Activated T-helper 1 cell treated with Interleukin-2 at 50 U/mL for 16 hours (primary cell): ENCODE results near the gene THUMPD3.

Source experiments
- DNase-seq: peaks from one replicate; pipeline ENCODE4 v3.0.0-alpha.2; 2020; ENCODE audit warnings: low read depth

The THUMPD3 gene

DNA sequence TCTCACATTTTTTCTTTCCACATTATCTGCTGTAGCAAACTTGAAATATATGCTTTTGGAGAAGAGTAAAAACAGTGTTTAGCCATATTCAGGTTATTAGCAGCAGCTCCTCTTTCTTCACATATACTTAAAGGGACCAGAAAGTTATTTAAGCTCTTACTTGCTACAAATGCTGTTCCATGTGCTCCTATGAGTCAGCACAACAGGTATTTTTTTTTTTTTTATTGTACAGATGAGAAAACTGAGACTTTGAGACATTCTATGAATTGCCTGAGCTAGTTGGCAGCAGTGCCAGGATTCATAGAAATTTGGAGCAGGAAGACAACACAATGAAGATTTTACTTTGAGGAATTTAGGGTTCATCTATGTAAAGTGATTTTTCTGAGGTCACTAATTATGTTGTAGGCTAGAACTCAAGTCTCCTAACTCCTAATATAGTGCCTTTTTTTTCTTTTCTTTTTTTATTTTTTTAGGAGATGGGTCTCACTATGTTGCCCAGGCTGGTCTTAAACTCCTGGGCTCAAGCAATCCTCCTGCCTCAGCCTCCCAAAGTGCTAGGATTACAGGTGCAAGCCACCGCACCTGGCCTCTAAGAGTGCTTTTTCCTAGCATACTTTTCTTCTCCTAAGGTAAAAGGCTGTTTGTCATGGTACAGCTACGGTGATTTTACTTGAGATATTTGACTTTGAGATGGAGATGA is 58.1 kb downstream of the THUMPD3 start:
- DNase-seq: no peak

DNA sequence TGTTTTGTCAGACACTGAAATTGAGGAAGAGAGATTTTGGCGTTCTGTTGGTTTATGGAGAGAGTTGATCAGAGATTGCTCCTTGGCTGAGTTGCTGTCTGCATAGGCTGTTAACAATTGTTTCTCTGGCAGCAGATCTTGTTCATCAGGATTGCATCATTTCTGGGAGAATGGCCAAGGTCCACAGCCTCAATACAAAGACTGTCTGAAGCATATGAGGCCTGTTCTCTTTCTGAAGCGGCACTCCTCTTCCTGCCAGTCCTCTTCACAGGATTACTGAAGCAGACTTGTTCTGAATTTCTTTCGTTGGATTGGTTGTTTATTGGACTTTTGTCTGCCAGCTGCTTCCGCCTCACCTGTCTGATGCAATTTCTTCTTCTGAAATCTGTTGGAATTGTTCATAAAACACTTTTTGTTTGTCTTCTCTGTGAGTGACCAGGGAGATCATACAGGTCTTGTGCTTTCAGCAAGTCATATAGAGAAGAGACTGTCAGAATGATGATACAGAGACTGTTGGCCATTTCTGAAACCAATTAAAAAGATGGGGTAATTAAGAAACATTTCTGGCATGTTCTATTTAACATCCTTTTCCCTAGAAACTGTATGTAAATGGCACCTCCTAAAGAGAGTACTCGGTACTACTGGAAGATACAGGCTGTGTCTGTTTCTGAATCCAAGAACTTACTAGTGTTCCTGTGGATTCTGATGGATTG is 60.0 kb downstream of the THUMPD3 start:
- DNase-seq: no peak

- DNase-seq: no peak
Observed at GRCh38 chr3:9428411-9428810, 65.6 kb downstream of the THUMPD3 start.

DNA sequence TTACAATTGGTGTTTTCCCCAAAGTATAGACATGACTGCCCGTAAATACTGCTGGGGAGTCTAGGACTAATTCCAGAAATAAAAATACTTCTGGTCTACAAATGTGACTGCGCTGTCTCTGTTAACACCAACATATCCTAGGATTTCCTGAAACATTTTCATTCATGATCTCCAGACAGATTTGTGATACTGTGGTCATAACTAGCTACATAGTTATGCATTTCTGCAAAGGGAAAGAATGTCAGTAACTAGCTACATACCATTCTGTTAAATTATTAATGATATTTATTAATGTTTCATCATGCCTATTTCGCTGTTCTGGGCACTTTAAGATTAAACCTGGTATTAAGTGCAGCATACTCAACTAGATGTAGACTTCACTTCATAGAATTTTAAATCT is 67.9 kb downstream of the THUMPD3 start:
- no peak for DNase-seq

DNA sequence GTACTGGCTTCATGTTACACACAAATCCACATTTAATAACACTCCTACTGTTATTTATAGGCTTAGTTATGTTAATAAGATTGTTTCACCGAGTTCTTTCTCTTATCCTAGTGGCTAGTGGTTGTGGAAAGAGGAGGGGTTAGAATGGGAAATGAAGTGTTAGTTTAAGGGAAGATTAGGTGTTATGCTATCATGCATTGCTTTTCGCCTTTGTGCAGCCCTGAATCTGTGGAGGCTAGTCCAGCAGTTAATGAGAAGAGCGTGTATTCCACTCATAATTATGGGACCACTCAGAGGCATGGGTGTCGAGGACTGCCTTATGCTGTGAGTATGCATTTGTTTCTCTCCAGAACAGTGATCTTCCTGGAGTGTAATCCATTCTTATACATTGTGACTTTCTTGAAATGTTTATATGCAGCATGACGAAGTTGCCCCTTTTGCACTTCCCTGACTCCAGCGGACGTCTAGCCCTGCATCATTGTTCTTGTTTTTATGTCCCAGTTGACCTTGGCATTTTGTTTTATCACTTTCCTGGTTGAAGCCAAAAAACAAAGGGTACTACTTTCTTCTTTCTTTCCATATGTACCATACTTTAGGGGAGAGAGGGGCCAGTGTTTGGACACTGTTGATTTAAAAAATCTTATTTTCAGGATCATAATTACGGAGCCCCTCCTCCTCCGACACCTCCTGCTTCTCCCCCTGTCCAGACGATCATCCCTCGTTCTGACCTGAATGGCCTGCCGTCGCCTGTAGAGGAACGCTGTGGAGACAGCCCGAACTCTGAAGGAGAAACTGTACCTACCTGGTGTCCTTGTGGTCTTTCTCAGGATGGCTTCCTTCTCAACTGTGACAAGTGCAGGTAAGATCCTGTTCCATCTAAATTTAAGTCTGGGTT is 71.0 kb downstream of the THUMPD3 start:
- DNase-seq: no peak

GRCh38 chr3:9435316-9435715 is 72.5 kb downstream of the THUMPD3 start:
- DNase-seq: no peak
